HepG2 (cell line): ENCODE data around the gene GPS1. TPM values are rescaled to one million over a fixed set of nuclear protein-coding genes. Genes with fewer than 3 reads are reported as not detected.

Source experiments
- FOXM1 ChIP-seq: sonication (generic); formaldehyde crosslinking; IDR thresholded peaks from 2 replicates; pipeline ENCODE4 v1.5.0; 2020; ENCODE audit warnings: missing genetic modification reagents
- HDAC1 ChIP-seq: sonication (generic); formaldehyde crosslinking; IDR thresholded peaks from 2 replicates; pipeline ENCODE4 v1.5.1; 2020; ENCODE audit warnings: mild to moderate bottlenecking, missing genetic modification reagents
- NFYB ChIP-seq: sonication (generic); formaldehyde crosslinking; IDR thresholded peaks from 2 replicates; pipeline ENCODE4 v1.4.0; 2020; ENCODE audit warnings: missing genetic modification reagents
- REXO4 ChIP-seq: sonication (generic); formaldehyde crosslinking; IDR thresholded peaks from 2 replicates; pipeline ENCODE4 v1.8.0; 2022; ENCODE audit warnings: missing genetic modification reagents, mild to moderate bottlenecking, borderline replicate concordance
- RFX3 ChIP-seq: IDR thresholded peaks from 2 replicates; pipeline ENCODE4 v1.6.1; 2016; ENCODE audit warnings: missing biosample characterization, missing genetic modification reagents
- TRIM24 ChIP-seq: sonication (generic); formaldehyde crosslinking; IDR thresholded peaks from 2 replicates; pipeline ENCODE4 v1.8.0; 2022; ENCODE audit warnings: mild to moderate bottlenecking, missing genetic modification reagents
- ZNF30 ChIP-seq: sonication (generic); formaldehyde crosslinking; IDR thresholded peaks from 2 replicates; pipeline ENCODE4 v1.5.0; 2020; ENCODE audit warnings: mild to moderate bottlenecking, missing genetic modification reagents
- ZNF354B ChIP-seq: sonication (generic); formaldehyde crosslinking; IDR thresholded peaks from 2 replicates; pipeline ENCODE4 v1.8.0; 2022; ENCODE audit warnings: mild to moderate bottlenecking, missing genetic modification reagents
- ZNF746 ChIP-seq: sonication (generic); formaldehyde crosslinking; IDR thresholded peaks from 2 replicates; pipeline ENCODE4 v1.8.0; 2022; ENCODE audit warnings: mild to moderate bottlenecking, missing genetic modification reagents
- polyA plus RNA-seq, 8 experiments: library from polyadenylated mRNA; depleted of rRNA in 3 of 8; stranded (reverse) in 7 of 8; unstranded in 1 of 8; fragments of >200 nt; fragmentation: Illumina TruSeq in 4 of 8; extraction: Trizol in 4 of 8; gene quantifications; 2 replicates each; pipeline versions ENCODE4 v1.2.1 to v1.2.3, GENCODE V29; 2011 to 2016; ENCODE audit warnings: low read depth in 4 of 8, missing spikeins in 1 of 8, mixed read lengths in 1 of 8; ENCODE audit not compliant: insufficient read depth in 1 of 8
- total RNA-seq, 5 experiments: library from RNA; depleted of rRNA; stranded (reverse); fragments of >200 nt; fragmentation: Illumina TruSeq; extraction: Trizol; gene quantifications; 2 replicates each; pipeline ENCODE4 v1.2.3, GENCODE V29; 2016; ENCODE audit warnings: low read depth in 1 of 5
- TF ChIP-seq, protein P1 (sequence below): sonication (generic); formaldehyde crosslinking; IDR thresholded peaks from 2 replicates; pipeline ENCODE4 v1.4.0; 2020; ENCODE audit warnings: missing genetic modification reagents, borderline replicate concordance
- TF ChIP-seq, protein P2 (sequence below): sonication (generic); formaldehyde crosslinking; IDR thresholded peaks from 2 replicates; pipeline ENCODE4 v1.4.0; 2020; ENCODE audit warnings: missing genetic modification reagents, borderline replicate concordance
- TF ChIP-seq, protein P3 (sequence below): sonication (generic); formaldehyde crosslinking; IDR thresholded peaks from 2 replicates; pipeline ENCODE4 v1.4.0; 2020; ENCODE audit warnings: missing genetic modification reagents
- TF ChIP-seq, protein P4 (sequence below): IDR thresholded peaks from 2 replicates; pipeline ENCODE4 v1.6.1; 2012; ENCODE audit warnings: inconsistent platforms
- TF ChIP-seq, protein P5 (sequence below): sonication (generic); formaldehyde crosslinking; IDR thresholded peaks from 2 replicates; pipeline ENCODE4 v1.8.0; 2022; ENCODE audit warnings: missing genetic modification reagents, mild to moderate bottlenecking, borderline replicate concordance
- TF ChIP-seq, protein P6 (sequence below): IDR thresholded peaks from 2 replicates; pipeline ENCODE4 v1.6.1; 2016; ENCODE audit warnings: mild to moderate bottlenecking, missing biosample characterization, missing genetic modification reagents

The GPS1 gene
- total and polyA plus RNA-seq, 2 of the 13 experiments (the other 11 are each of a cell fraction or from before 2014, with no cell fraction given): 124 to 128 TPM

DNA sequence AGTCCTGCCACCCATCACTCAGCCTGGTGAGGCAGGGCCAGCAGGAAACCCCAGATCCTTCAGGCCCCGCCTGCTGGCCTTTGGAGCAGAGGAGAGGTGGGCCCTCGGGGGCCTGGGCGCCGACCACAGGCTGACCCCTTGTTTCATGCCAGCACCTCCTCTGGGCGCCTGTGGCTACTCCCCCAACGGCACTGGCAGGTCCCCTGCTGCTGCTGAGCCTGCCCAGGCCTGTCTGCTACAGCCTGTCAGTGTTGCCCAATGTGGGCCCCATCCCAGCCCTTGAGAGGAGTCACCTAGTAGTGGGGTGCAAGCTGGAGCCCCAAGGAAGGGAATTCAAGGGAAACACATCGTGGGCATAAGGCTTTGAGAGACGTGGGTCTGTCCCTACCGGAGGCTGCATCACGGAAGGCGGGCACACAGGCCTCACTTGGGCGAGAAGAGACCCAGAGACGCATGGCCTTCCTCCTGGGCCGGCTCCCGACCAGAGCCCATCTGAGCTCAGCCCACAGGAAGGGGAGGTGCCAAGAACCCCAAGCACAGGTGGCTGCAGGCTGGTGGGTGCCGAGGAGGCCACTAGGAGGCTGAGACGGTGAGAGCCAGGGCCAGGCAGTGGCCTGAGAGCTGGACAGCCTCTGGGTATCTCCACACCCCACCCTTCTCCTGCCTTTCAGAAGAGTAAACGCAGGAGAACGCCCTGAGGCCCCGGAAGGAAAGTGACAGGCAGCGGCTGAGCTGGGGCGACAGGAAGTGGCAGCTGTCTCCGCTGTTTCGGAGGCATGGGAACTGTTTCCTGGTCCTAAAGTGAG is 54.4 kb downstream of the GPS1 start (continued):
- no peak for TF ChIP-seq ZNF30 (CRISPR knock-in tag)
- 0 out of 2 replicates have a peak, but pooled peaks have one; percentile 75 for TF ChIP-seq ZNF746
- TF ChIP-seq NFYB (CRISPR knock-in tag): peak; percentile 35
- TF ChIP-seq ZNF354B (CRISPR knock-in tag): no peak; the same call in 1 of the 2 replicates
- TF ChIP-seq HDAC1 (CRISPR knock-in tag): peak; percentile 89
- TF ChIP-seq RFX3 (CRISPR knock-in tag): no peak
- TF ChIP-seq, protein P1, sequence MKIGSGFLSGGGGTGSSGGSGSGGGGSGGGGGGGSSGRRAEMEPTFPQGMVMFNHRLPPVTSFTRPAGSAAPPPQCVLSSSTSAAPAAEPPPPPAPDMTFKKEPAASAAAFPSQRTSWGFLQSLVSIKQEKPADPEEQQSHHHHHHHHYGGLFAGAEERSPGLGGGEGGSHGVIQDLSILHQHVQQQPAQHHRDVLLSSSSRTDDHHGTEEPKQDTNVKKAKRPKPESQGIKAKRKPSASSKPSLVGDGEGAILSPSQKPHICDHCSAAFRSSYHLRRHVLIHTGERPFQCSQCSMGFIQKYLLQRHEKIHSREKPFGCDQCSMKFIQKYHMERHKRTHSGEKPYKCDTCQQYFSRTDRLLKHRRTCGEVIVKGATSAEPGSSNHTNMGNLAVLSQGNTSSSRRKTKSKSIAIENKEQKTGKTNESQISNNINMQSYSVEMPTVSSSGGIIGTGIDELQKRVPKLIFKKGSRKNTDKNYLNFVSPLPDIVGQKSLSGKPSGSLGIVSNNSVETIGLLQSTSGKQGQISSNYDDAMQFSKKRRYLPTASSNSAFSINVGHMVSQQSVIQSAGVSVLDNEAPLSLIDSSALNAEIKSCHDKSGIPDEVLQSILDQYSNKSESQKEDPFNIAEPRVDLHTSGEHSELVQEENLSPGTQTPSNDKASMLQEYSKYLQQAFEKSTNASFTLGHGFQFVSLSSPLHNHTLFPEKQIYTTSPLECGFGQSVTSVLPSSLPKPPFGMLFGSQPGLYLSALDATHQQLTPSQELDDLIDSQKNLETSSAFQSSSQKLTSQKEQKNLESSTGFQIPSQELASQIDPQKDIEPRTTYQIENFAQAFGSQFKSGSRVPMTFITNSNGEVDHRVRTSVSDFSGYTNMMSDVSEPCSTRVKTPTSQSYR (CRISPR knock-in tag): 0 out of 2 replicates have a peak, but pooled peaks have one; percentile 10
- TF ChIP-seq, protein P2, sequence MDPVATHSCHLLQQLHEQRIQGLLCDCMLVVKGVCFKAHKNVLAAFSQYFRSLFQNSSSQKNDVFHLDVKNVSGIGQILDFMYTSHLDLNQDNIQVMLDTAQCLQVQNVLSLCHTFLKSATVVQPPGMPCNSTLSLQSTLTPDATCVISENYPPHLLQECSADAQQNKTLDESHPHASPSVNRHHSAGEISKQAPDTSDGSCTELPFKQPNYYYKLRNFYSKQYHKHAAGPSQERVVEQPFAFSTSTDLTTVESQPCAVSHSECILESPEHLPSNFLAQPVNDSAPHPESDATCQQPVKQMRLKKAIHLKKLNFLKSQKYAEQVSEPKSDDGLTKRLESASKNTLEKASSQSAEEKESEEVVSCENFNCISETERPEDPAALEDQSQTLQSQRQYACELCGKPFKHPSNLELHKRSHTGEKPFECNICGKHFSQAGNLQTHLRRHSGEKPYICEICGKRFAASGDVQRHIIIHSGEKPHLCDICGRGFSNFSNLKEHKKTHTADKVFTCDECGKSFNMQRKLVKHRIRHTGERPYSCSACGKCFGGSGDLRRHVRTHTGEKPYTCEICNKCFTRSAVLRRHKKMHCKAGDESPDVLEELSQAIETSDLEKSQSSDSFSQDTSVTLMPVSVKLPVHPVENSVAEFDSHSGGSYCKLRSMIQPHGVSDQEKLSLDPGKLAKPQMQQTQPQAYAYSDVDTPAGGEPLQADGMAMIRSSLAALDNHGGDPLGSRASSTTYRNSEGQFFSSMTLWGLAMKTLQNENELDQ (CRISPR knock-in tag): no peak
- TF ChIP-seq, protein P3, sequence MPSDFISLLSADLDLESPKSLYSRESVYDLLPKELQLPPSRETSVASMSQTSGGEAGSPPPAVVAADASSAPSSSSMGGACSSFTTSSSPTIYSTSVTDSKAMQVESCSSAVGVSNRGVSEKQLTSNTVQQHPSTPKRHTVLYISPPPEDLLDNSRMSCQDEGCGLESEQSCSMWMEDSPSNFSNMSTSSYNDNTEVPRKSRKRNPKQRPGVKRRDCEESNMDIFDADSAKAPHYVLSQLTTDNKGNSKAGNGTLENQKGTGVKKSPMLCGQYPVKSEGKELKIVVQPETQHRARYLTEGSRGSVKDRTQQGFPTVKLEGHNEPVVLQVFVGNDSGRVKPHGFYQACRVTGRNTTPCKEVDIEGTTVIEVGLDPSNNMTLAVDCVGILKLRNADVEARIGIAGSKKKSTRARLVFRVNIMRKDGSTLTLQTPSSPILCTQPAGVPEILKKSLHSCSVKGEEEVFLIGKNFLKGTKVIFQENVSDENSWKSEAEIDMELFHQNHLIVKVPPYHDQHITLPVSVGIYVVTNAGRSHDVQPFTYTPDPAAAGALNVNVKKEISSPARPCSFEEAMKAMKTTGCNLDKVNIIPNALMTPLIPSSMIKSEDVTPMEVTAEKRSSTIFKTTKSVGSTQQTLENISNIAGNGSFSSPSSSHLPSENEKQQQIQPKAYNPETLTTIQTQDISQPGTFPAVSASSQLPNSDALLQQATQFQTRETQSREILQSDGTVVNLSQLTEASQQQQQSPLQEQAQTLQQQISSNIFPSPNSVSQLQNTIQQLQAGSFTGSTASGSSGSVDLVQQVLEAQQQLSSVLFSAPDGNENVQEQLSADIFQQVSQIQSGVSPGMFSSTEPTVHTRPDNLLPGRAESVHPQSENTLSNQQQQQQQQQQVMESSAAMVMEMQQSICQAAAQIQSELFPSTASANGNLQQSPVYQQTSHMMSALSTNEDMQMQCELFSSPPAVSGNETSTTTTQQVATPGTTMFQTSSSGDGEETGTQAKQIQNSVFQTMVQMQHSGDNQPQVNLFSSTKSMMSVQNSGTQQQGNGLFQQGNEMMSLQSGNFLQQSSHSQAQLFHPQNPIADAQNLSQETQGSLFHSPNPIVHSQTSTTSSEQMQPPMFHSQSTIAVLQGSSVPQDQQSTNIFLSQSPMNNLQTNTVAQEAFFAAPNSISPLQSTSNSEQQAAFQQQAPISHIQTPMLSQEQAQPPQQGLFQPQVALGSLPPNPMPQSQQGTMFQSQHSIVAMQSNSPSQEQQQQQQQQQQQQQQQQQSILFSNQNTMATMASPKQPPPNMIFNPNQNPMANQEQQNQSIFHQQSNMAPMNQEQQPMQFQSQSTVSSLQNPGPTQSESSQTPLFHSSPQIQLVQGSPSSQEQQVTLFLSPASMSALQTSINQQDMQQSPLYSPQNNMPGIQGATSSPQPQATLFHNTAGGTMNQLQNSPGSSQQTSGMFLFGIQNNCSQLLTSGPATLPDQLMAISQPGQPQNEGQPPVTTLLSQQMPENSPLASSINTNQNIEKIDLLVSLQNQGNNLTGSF: peak; percentile 71; the same call in 1 of the 2 replicates
- no peak for TF ChIP-seq TRIM24 (CRISPR knock-in tag)
- TF ChIP-seq, protein P4, sequence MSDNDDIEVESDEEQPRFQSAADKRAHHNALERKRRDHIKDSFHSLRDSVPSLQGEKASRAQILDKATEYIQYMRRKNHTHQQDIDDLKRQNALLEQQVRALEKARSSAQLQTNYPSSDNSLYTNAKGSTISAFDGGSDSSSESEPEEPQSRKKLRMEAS: no peak
- no peak for TF ChIP-seq REXO4 (CRISPR knock-in tag)
- TF ChIP-seq, protein P5, sequence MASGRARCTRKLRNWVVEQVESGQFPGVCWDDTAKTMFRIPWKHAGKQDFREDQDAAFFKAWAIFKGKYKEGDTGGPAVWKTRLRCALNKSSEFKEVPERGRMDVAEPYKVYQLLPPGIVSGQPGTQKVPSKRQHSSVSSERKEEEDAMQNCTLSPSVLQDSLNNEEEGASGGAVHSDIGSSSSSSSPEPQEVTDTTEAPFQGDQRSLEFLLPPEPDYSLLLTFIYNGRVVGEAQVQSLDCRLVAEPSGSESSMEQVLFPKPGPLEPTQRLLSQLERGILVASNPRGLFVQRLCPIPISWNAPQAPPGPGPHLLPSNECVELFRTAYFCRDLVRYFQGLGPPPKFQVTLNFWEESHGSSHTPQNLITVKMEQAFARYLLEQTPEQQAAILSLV (CRISPR knock-in tag): 0 out of 2 replicates have a peak, but pooled peaks have one; percentile 23
- TF ChIP-seq, protein P6, sequence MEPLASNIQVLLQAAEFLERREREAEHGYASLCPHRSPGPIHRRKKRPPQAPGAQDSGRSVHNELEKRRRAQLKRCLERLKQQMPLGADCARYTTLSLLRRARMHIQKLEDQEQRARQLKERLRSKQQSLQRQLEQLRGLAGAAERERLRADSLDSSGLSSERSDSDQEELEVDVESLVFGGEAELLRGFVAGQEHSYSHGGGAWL (CRISPR knock-in tag): 0 out of 2 replicates have a peak, but pooled peaks have one; percentile 76
- no peak for TF ChIP-seq FOXM1
